ENCODE results near the gene GPR37.

Gene GPR37

DNA sequence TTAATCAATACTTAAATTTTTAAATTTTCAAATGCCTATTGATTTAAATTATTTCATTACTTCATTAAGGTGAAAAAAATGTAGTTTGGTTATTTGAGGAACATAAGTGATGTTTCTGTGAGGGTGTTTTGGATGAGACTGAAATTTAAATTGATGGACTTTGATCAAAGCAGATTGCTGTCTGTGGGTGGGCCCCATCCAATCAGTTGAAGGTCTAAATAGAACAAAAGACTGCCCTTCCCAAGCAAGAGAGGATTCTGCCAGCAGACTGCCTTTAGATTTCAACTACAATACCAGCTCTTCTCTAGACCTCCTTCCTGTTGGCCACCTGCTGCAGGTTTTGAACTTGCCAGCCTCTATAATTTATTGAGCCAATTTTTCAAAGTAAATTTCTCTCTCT, 14.5 kb upstream of the GPR37 start:
- no peak for DNase-seq

DNA sequence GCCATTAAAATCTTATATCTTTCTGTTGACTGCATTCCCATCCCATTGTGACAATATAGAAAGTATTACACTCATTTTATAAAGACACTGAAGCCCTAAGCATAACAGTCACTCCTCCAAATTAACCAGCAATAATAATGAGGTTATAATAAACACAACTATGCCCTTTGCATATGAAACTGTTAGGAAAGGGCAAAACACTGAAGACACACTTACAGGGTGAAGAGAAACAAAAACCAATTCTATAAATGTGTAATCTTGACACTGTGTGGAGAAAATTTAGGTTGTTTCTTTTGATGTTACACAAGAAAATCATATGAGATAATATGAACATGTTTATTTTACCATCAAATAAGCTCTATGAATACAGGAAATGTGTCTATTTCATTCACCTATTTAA, 14.0 kb upstream of the GPR37 start:
- DNase-seq: no peak

DNA sequence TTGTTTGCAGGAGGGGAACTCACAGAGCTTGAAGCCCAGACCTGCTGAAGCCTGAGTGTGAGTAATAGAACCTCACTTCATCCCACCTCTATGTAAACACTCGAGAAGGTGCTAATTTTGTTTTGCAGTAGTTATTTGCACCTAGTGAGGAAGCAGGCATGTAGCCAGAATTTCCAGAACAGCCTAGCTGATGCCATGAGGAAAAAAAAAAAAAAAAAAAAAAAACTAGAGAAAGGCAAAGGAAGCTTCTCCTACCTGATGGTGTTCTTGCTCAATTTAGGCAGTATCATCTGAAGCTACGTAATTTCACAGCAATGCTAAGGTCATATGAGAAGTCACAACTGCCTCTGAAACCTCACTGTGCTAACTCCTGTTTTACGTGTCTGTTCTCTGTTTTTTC, 13.6 kb upstream of the GPR37 start:
- no peak for DNase-seq

DNA sequence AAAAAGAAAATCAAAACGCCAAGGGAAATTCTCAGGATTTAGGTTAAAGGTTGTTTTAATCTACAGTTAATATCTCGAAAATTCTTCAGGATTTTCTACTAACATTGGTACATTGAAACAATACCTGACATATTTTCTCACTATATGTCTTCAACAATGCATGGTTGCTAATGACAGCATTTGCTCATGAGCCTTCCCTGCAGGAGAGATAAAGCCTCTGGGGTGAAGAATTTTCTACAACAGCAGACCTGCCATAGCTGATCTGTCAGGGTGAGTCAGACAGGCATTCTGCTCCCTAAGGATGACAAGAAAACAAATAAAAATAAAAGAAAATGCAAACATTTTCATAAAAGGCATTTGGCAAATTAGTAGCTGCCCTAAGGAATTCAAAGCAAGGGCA, 11.7 kb upstream of the GPR37 start:
- DNase-seq: no peak

DNA sequence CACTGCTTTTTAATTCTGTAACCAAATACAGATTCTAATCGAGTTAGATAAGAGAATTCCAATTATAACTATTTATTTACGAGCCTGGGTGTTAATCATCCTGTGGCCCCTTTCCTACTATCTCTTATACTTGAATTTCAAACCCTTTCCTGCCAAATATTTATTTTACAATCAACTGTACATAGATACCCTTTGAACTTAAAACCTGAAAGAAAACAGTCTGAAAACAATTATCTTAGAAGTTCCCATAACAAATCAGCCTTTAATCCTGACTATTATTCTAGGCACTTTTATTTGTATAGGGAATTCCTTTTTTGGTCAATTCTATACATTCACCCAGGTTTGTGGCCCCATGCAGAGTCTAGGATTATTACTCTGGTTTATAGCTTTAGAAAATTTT, 10.6 kb upstream of the GPR37 start:
- no peak for DNase-seq

- no peak for DNase-seq
These were observed 9.8 kb upstream of the GPR37 start for GRCh38 chr7:124775422-124775821.

- DNase-seq: no peak
These were observed 8.3 kb upstream of the GPR37 start for GRCh38 chr7:124773938-124774337.

DNA sequence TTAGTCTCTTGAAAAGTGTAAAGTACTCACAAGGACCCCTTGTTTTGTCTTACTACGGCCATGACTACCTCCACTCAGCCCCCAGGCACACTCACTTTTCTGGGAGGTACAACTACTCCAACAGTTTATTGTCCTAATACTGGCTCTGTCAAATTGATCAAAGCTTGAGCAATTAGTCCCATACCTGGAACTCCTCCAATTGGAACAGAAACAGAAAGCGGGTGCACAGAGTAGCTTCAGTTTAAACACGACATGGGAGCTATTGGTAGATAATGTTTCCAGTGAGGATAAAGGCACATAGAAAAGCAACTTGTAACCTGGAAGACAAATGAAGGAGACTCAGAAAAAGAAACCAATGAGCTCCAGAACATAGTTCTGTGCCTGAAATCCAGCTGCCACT, 7.7 kb upstream of the GPR37 start:
- DNase-seq: no peak

DNA sequence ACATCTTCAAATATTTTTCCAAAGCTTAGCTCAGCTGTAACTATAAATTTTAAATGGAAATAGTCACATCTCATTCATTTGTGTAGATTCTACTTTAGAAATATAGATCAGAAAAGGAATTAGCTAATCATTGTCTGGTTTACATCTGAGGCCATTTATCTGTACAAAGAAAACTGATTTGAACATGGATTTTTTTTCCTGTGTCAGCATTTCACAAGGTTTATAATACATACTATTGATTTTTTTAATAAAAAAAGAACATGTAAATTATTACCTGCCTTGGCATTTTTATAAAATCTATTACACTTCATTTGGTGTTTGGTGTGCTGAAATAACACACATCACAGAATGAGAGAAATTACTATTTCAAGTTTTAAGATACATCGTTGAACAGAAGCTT, 3.5 kb upstream of the GPR37 start:
- no peak for DNase-seq

DNA sequence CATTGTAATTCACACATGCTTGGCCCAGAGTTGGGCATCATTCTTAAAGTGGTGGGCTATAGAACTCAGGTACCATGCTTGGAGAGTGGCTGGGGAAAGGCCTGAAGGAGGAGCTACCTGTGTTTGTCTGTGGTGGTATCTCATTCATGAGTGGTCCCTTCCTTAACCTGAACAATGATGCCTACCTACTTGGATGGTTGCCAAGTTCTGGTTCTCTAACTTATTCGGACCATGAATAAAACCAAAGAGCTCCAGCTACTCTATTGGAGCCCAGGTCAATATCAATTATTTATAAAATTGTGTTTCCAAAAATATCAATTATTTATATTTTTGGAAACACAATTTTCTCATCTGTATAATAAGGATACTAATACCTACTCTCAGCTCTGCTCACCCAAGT, 2.9 kb upstream of the GPR37 start:
- DNase-seq: no peak

DNA sequence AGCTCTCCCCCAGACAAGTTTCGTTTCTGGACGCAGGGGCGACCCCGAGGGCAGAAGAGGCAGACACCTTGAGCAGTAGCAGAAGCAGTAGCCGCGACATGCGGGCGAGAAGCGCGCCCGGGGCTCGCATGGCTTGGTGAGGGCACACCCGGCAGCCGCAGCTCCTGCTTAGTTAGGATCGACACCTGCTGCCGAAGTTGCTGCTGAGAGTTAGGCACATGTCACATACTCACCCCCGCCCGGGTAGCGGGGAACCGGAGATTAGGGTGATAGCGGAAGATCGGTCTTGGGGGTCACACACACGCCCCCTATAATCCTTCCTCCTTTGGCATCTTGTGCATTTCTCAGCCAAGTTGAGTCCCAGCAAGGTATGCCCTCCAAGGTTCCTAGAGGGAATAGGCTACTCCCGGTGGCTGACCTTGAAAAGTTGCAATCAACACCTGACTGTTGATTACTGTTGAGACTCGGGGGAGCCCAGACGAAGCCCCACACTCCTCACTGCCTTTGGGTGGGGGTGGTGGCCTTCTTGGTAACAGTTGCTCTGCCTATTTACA, 668 bp downstream of the GPR37 start:
- DNase-seq: no peak

DNA sequence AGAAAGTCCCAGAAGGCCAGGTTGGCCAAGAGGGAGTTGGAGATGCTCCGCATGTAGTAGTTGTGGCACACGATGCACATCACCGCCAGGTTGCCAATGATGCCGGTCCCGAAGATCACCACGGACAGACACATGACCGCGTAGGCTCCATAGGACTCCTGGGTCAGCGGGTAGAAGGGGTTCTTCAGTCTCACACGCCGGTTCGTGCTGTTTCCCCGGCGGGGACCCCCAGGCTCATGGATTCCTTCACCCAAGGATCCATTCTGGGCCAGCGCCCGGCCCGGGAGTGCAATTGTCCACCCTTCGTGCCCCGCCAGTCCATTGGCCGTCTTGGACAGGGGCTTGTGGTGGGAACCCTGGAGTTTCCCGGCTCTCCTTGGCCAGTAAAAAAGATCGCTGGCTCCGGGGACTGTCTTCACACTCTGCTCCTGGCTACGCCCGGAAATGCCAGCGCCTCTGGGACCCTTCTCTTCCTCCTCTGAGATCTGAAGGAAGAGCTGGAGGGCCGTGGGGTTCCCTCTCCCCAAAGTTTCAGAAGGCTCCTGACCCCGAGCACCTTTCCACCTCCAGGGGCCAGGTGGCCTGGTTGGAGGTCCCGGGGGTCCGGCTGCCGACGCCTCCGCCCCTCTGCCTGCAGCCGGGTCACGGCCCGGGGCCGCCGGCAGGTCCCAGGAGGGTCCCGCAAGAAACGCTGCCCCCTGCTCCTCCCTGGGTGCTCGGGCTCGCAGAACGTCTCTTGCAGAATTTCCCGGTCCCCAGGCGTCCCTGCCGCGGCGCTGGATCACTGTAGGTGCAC, 1.3 kb downstream of the GPR37 start:
- DNase-seq: no peak

- no peak for DNase-seq
These were observed 2.9 kb downstream of the GPR37 start for GRCh38 chr7:124762611-124763143.

GRCh38 chr7:124761164-124761715, 4.4 kb downstream of the GPR37 start:
- no peak for DNase-seq

DNA sequence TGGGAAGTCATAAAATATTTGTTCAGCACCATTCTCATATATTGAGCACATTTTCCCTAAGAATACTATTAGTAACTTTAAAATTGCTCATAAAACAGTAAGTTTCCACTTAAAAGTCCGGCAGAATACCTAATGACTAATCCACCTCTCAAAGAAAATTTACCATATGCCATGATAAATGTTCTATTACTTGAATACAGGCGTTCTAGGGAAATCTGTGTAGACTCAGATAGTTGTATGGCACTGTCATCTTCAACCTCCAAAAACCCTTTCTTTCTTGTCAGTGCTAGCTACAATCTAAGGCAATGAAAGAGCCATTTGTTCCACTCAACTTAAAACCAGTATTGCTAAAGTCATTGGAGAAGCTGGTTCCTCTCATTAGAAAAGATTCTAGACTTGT, 7.3 kb downstream of the GPR37 start:
- DNase-seq: no peak

DNA sequence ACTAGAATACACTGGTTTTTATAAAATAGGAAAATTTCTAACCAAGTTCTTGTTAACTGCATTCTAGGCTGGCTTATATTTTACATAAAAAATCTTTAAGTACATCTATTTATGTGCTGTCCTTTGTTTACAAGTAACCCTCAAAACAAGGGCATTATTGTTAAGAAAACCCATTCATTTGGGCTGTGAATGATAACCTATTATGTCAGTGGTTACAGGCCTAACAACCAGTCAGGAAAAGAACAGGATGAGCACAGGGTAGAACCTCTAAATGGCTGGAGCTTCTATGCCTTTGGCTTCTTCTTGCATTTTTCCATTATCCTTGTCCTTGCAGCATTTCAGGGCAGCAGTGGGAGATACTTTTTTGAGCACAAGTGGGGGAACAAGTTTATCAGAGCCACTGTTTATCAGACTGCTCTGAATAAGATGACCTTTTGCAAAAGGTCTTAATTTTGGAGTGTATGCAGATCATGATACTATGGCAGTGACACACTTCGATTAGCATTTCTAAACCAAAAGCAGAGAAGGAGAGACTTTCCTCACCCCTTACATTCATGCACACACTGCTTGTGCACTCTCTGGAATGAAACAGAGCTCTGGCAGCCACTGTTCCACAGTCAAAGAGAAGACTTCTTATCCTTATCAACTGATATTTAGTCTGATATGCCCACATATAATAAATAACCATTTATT, 10.9 kb downstream of the GPR37 start:
- no peak for DNase-seq

DNA sequence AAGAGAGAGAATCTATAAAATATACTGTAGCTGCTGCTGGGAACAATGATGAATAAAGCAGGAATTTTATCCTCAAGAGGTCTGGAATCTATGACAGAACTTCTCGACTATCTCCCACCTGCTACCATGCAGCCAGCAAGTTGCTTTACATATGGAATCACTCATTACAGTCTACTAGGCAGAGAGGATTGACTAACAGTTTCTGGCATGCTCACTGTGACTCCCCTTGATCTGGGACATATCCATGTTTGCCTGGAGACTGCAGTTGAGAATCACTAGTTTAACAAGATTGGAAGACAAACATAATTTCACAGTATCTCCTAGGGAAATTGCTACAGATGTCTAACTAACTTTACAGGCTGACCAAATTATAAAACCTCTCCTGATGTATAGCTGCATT, 13.3 kb downstream of the GPR37 start:
- no peak for DNase-seq

- DNase-seq: no peak
These were observed 14.6 kb downstream of the GPR37 start for GRCh38 chr7:124751027-124751426.

- DNase-seq: no peak
These were observed 18.5 kb downstream of the GPR37 start for GRCh38 chr7:124747072-124747471.

DNA sequence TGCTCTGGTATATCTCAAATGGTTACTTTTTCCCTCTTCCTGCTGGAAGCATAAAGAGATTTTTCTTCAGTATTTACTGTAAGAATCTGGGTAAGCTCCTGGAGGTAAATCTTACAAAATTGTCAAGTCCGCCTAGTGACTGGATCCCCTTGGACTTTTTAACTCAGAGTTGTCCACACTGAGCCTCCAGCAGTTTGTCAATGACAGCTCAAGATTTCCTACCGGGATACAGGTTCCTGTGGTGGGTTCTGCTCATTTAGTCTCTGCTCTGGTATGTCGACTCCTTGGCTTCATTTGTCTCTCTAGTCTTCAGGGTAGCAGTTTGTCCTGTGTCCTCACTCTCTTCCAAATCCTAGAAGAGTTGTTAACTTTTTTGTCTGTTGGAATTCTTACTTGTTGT, 27.0 kb downstream of the GPR37 start:
- DNase-seq: no peak

DNA sequence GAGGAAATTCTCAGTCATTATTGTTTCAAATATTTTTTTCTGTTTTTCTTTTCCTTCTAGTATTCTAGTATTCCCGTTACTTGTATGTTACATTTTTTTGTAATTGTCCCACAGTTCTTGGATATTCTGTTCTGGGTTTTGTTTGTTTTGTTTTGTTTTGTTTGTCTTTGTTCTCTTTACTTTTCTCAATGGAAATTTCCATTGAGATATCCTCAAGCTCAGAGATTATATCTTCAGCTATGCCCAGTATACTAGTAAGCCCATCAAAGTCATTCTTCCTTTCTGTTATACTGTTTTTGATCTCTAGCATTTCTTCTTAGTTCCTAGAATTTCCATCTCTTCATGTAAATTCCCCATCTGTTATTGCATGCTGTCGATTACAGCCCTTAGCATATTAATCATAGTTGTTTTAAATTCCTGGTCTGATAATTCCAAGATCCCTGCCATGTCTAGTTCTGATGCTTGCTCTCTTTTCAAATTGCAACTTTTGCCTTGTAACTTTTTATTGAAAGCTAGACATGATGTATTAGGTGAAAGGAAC, 27.8 kb downstream of the GPR37 start:
- no peak for DNase-seq

GRCh38 chr7:124728610-124729009, 37.0 kb downstream of the GPR37 start:
- no peak for DNase-seq

DNA sequence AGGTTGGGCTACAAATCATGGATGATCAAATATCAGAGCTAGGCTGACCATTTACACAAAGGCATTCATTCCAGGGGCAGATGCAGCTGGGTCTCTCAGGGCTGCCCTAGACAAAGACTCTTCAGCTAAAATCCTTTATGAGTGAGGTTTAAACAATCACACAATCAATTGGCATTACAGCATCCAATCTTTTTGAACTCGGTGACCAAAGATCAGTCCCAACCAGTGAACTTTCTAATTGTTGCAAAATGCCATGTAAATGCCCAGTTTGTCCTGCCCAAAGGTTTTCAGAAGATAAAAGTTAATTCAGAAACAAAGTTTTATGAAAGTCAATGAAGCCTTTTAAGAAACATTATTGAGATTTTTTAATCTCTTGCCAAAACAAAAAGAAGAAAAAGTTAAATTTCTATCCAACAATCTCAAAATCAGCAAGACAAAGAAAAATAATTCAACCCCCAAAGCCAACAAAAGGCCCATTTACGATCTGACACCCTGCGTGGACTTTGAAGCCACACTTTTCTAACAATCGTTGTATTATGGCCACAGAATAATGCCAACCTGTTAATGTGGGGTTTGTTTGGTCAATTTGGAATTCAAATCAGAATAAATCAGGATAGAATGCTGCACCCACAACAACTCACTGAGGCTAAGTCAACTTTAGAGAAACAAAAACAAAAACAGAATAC, 40.9 kb downstream of the GPR37 start:
- DNase-seq: no peak

Measured in NK-92 treated with Interleukin-12 subunit alpha and Interleukin-12 subunit beta, amount 100 ng/mL, for 24 hours (cell line).